HG02852 (cell line): ENCODE measurements around the gene SYTL3.
"Not testable (repeated sequence)": the region's sequence is repeated elsewhere in the genome, so short reads cannot be mapped to it uniquely, and the experiment has no call there.

Source experiments
- ATAC-seq: cut with Tn5 transposase; IDR thresholded peaks from one replicate; pipeline ENCODE4 v1.9.1; 2021; ENCODE audit warnings: mild to moderate bottlenecking, moderate library complexity; ENCODE audit not compliant: unreplicated experiment

The SYTL3 gene

DNA sequence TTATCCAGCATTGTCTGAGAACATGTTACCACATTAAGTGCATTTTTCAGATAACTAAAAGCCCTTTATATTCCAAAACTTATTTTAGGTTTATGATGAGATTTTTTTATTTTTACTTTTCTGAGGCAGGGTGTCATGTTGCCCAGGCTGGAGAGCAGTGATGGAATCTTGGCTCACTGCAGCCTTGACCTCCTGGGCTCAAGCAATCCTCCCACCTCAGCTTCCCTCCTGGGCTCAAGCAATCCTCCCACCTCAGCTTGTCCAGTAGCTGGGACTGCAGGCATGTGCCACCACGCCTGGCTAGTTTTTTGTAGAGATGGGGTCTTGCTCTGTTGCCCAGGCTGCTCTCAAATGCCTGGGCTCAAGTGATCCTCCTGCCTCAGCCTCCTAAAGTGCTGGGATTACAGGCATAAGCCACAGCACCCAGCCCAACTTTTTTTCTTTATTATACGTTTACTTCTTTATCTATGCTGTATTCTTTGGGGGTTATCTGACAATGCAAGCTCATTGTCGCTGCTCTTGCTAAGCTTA is 11.5 kb upstream of the SYTL3 start:
- ATAC-seq, result no peak

DNA sequence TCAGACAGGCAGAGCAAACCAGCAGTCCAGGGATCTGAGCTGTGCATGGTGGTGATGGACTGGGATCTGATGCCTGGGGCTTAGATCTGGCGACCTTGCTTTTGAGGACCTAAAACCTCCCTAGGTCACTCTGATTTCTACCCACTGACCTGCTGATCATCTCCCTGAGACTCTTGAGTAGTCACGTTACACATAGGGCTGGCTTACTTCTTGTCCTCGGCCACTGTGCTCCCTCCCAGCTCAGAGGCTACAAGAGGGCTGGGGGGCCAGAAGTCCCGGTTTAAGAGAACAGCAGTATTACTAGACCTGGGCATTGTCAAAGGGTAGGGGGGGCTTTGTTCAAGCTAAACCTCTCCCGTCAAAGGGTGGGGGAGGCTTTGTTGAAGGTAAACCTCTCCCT is 10.8 kb upstream of the SYTL3 start:
- no peak for ATAC-seq

DNA sequence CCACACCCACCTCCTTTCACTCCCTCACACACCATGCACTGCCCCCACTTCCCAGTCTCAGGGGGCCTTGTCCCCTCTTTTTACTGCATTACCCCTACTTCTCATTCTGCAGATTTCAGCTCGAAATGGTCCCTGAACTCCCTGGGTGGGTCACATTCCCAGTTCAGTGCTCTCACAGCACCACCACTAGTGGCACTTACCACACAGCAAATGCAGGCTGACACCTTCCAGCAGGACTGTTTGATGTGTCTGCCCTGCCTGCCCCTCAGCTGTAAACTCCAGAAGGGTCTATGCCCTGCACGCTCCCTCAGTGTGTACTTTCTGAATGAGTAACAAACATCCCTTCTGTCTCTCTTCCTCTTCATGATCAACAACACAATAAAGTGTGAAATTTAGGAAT is 9.3 kb upstream of the SYTL3 start:
- ATAC-seq, result no peak

DNA sequence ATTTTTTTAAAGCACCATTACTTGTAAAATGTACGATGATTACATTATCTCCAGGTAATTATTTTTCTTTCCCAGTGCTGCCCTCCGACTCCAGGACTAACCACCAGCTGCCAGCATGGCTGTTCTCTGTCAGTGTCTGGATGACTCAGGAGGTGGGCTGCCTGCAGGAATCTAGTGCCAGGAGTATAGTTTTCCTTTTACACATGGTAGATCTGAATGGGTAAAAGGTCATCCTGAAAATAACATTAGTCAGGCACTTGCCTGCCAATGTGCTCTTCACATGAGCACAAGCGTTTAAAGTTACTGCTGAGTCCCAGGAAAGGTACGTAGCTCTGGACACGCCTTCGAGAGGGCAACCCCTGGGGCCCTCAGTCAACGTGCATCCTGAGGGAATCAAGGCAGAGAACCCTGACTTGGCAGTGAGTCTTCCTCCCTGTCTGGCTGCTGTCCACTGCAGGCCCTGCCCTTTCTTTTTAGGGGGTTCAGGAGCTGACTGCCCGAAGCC is 7.7 kb upstream of the SYTL3 start:
- no peak for ATAC-seq

GRCh38 chr6:158643836-158644230 is 6.0 kb upstream of the SYTL3 start:
- no peak for ATAC-seq

GRCh38 chr6:158644231-158645063 is 5.4 kb upstream of the SYTL3 start, which contains the start of gene DYNLT1:
DYNLT1 (minus strand) TSS chr6:158644743; CDS start chr6:158644708, 35 bp downstream.
- peak; percentile 54 for ATAC-seq

DNA sequence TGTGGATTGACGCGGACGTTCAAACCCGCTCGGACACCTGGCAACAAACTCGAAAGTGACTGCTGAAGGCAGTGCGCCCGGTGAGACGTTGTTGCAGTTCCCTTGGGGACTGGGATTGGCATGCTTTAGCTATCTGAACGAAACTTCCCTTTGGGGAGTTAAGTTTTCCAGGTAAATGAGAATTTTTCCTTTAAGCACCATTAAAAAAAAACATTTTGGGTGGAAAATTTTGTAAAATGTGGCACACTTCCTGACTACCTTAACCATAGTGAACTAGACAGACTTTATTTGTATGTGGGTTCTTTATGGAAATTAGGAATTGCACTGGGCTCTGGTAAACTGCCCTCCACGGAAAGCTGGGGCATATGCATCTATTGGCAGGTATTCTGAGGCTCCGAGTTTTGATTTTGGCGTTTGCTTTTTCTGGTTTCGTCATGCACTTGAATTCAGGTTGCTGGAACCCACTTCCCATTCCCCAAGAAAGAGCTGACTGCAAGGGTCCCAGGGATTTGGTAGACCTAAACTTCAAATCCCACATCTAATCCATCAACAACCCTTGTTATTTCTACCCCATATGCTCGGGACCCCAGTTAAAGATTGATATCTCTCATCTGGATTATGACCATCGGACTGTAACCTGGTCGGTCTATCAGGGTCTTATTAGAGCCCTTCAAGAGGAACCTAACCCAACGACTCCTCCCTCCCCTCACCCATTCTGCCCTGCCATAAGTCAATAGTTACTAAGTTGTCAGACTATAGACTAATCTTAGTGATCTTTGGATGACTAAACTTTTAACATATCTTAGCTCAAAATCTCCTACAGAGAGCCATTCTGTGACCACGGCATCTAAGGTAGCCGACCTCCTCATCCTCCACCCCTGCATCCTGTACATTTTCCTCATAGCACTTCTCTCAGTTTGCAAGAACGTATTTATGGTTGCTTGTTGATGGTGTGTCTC is 4.5 kb upstream of the SYTL3 start:
- ATAC-seq, result no peak

DNA sequence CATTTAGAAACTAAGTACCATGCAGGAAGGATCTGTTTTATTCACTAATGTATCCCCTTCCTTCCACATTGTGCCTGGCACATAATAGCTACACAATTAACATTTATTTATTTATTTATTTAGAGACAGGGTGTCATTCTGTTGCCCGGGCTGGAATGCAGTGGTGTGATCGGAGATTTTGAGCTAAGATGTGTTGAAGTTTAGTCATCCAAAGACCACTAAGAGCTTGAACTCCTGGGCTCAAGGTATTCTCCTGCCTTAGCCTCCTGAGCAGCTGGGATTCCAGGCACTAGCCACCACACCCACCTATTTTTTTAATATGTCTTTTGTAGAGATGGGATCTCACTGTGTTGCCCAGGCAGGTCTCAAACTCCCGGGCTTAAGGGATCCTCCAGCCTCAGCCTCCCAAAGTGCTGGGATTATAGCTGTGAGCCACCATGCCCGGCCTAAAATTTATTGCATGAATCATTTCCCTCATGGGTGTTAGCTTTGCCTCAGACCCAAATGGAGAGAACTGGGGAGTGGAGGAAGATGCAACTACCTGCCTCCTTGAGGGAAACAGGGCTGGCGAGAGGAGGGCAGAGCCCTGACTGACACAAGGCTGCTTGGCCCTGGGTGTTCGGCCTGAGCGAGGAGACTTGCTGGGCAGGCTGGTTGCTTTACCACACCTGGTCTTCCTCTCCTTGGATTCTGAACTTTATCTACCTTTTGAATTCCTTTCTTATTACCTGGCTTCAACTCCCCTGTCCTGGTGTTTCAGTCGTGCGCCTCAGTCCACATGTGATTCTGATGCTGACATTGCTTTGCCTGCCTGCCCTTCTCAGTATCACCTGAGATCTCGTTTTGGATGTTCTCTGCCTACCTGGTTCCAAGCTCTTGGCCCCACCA is 3.6 kb upstream of the SYTL3 start:
- no peak for ATAC-seq

- ATAC-seq, result no peak
Observed at GRCh38 chr6:158647501-158647900, 2.4 kb upstream of the SYTL3 start.

GRCh38 chr6:158648682-158649131 is 1.1 kb upstream of the SYTL3 start:
- peak; percentile 30 for ATAC-seq

DNA sequence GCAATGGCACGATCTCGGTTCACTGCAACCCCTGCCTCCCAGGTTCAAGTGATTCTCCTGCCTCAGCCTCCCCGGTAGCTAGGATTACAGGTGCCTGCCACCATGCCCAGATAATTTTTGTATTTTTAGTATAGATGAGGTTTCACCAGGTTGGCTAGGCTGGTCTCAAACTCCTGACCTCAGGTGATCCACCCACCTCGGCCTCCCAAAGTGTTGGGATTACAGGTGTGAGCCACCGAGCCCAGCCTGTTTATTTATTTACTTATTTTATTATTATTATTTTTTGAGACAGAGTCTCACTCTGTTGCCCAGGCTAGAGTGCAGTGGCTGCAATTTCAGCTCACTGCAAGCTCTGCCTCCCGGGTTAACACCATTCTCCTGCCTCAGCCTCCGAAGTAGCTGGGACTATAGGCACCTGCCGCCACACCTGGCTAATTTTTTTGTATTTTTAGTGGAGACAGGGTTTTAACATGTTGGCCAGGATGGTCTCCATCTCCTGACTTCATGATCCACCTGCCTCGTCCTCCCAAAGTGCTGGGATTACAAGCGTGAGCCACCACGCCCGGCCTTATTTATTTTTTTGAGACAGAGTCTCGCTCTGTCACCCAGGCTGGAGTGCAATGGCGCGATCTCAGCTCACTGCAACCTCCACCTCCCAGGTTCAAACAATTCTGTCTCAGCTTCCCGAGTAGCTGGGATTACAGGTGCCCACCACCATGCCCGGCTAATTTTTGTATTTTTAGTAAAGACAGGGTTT is 2.3 kb downstream of the SYTL3 start:
- not testable (repeated sequence) for ATAC-seq

DNA sequence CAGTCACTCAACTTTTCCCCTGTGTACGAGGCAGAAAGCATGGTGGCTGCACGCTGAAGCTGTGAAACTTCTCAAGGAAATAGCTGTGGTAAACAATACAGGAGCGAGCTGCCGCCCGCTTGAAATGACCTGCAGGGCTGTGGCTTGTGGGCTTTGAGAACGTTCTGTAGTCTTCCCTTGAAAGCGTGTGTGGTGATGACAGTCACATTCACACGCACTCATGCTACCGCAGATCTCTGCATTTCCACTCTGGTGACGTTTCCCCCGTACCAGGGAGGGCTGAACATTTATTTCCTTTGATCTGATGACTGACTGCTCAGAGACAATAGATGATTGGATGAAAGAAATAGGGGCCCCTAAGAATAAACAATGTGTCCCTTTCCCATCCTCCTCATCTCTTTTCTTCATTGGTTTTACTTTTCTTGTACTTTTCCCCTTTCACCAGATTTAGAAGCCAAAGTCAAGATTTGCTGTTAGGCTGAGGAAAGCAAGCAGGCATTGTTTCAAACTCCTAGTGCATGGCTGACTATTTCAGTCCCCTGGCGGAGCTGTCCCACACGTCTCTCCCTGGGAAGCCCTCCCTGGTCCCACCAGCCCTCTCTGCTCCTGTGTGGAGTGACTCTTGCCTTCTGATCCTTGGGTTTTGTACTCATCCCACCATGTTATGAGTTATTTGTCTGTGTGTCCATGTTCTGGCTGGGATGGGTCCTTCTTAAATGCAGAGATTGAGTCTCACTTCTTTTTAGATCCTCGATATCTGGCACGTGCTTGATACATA is 3.9 kb downstream of the SYTL3 start:
- ATAC-seq, result peak; percentile 60

DNA sequence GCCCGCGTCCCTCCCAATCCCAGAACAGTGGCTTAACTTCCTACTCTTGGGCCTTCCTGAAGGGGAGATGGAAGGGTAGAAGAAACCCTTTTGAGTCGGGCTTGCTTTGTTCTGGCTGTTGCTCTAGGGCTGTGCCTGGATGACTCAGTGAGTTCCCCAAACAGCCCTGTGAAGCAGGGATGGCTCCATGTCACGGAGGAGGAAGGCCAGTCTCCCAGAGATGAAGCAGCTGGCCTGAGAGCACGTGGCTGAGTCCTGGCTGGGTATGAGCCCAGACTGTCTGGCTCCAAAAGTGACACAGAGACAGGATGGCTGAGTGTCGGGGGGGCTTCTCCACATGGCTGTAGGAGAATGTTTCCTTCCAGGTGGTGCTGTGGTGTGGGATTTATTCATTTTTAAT is 4.6 kb downstream of the SYTL3 start:
- no peak for ATAC-seq

- no peak for ATAC-seq
Observed at GRCh38 chr6:158654960-158655489, 5.2 kb downstream of the SYTL3 start.

GRCh38 chr6:158655569-158656450 is 6.0 kb downstream of the SYTL3 start:
- ATAC-seq, result no peak

GRCh38 chr6:158656986-158657385 is 7.1 kb downstream of the SYTL3 start:
- not testable (repeated sequence) for ATAC-seq

DNA sequence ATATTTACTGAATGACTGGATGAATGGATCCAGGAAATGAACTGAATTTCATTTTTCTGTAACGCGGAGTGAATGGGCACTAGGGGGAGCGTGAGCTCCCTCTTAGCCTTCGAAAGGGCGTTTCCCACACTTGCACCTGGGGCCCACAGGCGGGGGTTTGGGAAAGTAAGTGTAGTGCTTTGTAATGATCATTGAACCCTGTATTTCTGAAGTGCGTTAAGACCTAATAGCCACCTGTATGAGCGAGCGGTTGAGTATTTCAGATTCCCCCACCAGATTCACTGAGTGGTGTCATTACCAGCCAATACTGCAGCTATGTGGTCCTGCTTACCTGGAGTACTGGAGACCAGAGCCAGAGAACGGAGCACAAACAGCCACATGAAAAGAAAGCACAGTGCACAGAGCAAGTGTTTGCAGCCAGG is 10.5 kb downstream of the SYTL3 start:
- ATAC-seq, result no peak
